HUDEP-2 (cell line): ENCODE measurements around the gene GRAP2.
"Not testable (repeated sequence)": the region's sequence is repeated elsewhere in the genome, so short reads cannot be mapped to it uniquely, and the experiment has no call there.

ENCODE experiments used
- DNase-seq, 76 experiments: peaks; one replicate each; lab custom pipeline; 2025; ENCODE audit not compliant: unreplicated experiment in 76 of 76; lab: John Stamatoyannopoulos, UW

The GRAP2 gene

GRCh38 chr22:39896313-39896996 is 4.4 kb upstream of the GRAP2 start:
- no peak for DNase-seq

GRCh38 chr22:39897841-39898240 is 3.0 kb upstream of the GRAP2 start:
- DNase-seq: no peak

- no peak for DNase-seq
These were observed 1.9 kb upstream of the GRAP2 start for GRCh38 chr22:39898997-39899396.

GRCh38 chr22:39901565-39902146 is 772 bp downstream of the GRAP2 start:
- no peak for DNase-seq

GRCh38 chr22:39904024-39904423 is 3.1 kb downstream of the GRAP2 start:
- DNase-seq: not testable (repeated sequence)

- DNase-seq: no peak
These were observed 4.0 kb downstream of the GRAP2 start for GRCh38 chr22:39904862-39905261.

- DNase-seq: no peak
These were observed 4.8 kb downstream of the GRAP2 start for GRCh38 chr22:39905687-39906086.

- DNase-seq: no peak
These were observed 5.3 kb downstream of the GRAP2 start for GRCh38 chr22:39906207-39906606.

GRCh38 chr22:39907047-39907446 is 6.2 kb downstream of the GRAP2 start:
- DNase-seq: no peak

GRCh38 chr22:39907605-39908097 is 6.8 kb downstream of the GRAP2 start:
- DNase-seq: no peak

- DNase-seq: no peak
These were observed 7.3 kb downstream of the GRAP2 start for GRCh38 chr22:39908136-39908535.

- DNase-seq: peak in 2 of 76 experiments; percentile 26 to 29
These were observed 7.9 kb downstream of the GRAP2 start for GRCh38 chr22:39908737-39909136.

GRCh38 chr22:39910876-39911613 is 10.2 kb downstream of the GRAP2 start:
- DNase-seq: no peak

GRCh38 chr22:39913321-39913720 is 12.4 kb downstream of the GRAP2 start:
- no peak for DNase-seq

GRCh38 chr22:39913886-39914285 is 13.0 kb downstream of the GRAP2 start:
- DNase-seq: no peak

- DNase-seq: no peak
These were observed 13.7 kb downstream of the GRAP2 start for GRCh38 chr22:39914584-39914983.

GRCh38 chr22:39915295-39915726 is 14.4 kb downstream of the GRAP2 start:
- DNase-seq: peak in 28 of 76 experiments; percentile 9 to 54 (median 24)

- no peak for DNase-seq
These were observed 15.6 kb downstream of the GRAP2 start for GRCh38 chr22:39916496-39916895.

GRCh38 chr22:39917197-39917643 is 16.3 kb downstream of the GRAP2 start:
- no peak for DNase-seq

GRCh38 chr22:39917776-39918495 is 17.1 kb downstream of the GRAP2 start:
- DNase-seq: peak in 39 of 76 experiments; percentile 11 to 65 (median 35)
